Suppressor macrophage (primary cell): ENCODE results near the gene KLF1.
"Not testable (repeated sequence)": the region's sequence is repeated elsewhere in the genome, so short reads cannot be mapped to it uniquely, and the experiment has no call there.

ENCODE experiments used
- DNase-seq, 4 experiments: peaks; one replicate each; pipeline ENCODE4 v3.0.0-alpha.2; 2020 to 2022

Gene KLF1

DNA sequence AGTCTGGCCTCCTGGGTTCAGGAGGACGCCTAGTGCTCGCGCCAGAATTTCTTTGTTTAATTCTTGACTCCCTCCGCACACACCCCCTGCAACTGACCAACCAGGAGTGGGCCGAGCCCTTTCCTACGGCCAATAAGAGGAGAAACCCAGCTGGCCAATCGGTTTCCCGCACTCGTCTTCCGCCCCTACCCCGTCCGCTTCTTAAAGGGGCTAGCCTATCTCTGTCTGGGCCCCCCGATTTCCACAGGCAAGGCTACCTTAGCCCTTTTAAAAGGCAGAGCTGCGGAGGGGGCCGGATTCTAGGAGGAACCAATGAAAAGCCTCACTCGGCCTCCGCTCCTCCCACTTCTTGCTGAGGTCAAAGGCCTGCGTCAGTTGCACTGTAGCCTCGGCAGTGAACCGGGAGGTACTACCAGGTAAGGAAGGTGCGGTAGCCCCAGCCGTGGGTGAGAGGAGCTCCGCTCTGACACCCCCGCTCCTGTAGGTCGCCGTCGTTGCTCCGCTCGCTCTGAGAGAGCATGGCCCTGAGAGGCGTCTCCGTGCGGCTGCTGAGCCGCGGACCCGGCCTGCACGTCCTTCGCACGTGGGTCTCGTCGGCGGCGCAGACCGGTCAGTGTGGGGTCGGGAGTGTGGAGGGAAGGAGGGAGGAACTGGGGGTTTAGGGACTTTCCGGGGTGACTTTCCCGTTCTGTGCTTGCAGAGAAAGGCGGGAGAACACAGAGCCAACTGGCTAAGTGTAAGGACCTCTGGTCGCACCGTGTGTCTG lies 4.0 kb upstream of the KLF1 start, which contains the start of gene GCDH:
Gene GCDH, plus strand, starts transcription at position 374 of the 766 bp plus-strand sequence. Its CDS starts 145 bp downstream, at position 519.
- DNase-seq: peak; percentile 98 to 99 (median 99)

DNA sequence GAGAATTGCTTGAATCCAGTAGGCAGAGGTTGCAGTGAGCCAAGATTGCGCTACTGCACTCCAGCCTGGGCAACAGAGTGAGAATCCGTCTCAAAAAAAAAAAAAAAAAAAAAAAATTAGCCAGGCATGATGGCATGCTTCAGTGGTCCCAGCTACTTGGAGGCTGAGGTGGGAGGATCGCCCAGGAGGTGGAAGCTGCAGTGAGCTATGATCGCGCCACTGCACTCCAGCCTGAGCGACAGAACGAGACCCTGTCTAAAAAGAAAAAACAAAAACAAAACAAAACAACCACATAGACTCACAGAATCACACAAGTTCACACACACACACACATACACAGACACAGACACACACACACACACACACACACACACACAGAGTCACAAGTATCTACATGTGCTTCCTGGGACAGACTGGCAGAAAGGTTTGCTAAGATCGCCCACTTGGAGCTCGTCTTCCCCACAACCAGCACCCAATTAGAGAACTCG lies 3.3 kb upstream of the KLF1 start:
- DNase-seq: not testable (repeated sequence)

GRCh38 chr19:12888006-12888603 lies 1.1 kb upstream of the KLF1 start:
- no peak for DNase-seq

GRCh38 chr19:12886651-12886968 lies 391 bp downstream of the KLF1 start:
- DNase-seq: no peak

DNA sequence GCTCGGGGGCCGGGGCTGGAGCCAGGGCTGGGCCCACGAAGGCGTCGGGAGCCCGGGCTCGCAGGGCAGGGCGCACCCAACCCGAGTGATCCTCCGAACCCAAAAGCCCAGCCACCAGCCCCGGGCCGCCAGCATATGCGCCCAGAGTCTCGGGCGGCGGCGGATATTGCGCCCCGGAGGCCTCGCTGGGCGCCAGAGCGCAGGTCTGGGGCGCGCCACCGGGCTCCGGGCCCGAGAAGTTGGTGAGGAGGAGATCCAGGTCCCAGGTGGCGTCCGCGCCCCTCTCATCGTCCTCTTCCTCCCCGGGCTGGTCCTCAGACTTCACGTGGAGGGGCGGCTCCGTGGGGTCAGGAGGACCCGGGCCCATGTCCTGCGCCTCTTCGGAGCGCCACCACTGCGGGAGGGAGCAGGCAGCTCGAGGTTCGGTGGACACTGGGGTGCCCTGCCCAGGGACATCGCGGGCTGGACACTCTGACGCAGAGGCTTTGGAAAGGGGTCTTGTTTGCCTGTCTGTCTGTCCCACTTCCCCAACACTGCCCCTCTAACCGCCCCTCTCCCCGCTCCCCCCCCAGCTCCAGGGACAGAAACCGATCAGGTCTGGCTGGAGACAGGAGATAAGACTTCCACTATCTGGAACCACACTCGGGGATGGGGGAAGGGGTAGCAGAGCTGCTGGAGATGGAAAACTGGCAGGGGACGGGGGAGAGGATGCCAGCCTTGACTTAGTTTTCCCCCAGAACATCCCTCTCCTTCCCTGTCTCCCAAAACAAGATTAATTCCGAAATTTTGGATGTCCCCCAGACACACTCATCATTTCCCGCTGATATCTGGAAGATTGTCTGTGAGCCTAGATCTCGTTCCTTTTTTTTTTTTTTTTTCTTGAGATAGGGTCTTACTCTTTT lies 1.0 kb downstream of the KLF1 start:
- DNase-seq: no peak

DNA sequence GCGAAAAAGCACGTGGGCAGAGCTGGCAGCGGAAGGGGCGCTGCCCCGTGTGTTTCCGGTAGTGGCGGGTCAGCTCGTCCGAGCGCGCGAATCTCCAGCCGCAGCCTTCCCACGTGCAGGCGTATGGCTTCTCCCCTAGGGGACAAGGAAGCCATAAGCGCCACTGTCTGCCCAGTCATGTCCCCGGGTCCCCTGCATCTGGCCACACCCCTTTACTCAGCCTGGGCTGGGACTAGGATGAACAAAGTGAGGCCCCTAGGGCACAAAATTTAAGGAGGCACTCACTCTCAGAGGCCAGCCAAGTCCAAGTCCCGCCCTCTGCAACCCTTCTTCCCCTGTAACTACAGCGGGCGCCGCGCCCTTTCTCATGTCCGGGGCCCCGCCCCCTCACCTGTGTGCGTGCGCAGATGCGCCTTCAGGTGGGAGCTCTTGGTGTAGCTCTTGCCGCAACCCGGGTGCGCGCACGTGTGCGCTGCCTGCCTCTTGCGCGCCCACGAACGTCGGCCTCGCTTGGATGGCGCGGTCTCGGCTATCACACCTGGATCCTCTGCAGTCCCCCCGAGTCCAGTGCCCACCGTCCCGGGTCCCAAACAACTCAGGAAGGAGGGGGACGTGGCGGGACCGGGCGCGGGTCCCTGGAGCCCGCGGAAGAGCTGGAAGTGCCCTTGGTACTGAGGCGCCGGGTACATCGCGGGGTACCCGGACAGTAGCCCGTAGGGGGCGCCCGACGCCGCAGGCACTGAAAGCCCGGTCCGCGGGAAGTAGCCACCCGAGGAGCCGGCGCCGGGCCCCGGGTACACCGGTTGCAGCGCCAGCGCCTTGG lies 1.9 kb downstream of the KLF1 start:
- DNase-seq: peak; percentile 79 to 95 (median 88)

- no peak for DNase-seq
Measured at GRCh38 chr19:12884627-12884925, 2.4 kb downstream of the KLF1 start.

GRCh38 chr19:12884202-12884601 lies 2.8 kb downstream of the KLF1 start:
- no peak for DNase-seq

GRCh38 chr19:12882589-12882988 lies 4.4 kb downstream of the KLF1 start:
- no peak for DNase-seq

GRCh38 chr19:12881172-12881808 lies 5.7 kb downstream of the KLF1 start, which contains the start of gene DNASE2:
Gene DNASE2 (minus strand): TSS chr19:12881449. CDS start chr19:12881375, 74 bp downstream.
- peak; percentile 97 to 99 (median 98) for DNase-seq

DNA sequence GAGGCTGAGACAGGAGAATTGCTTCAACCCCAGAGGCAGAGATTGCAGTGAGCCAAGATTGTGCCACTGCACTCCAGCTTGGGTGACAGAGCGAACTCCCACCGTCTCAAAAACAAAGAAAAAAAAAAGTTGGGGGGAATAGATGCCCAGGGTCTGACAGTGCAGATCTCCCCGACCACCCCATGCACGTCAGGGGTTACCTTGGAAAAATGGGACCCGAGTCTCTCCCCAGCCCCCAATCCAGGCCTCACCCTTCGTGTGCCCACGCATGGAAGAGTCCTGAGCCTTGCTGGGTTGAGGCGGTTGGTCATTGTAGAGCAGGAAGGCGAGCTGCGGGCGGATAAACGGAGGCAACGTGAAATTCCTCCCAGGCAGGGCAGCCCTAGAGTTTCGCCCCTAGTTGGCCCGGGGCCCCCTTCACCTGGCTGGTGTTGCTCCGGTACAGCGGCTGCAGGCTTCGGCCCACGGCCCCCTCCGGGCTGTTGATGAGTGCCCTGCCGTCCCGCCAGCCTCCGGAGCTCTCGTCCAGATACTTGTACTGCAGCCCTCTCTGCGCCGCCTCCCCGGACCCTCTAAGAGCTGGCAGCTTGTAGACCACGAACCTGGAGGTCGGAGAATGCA lies 6.3 kb downstream of the KLF1 start:
- peak in 3 of 4 experiments; percentile 28 to 58 (median 46) for DNase-seq

GRCh38 chr19:12875086-12875485 lies 11.9 kb downstream of the KLF1 start:
- DNase-seq: no peak

- DNase-seq: no peak
Measured at GRCh38 chr19:12873891-12874745, 12.9 kb downstream of the KLF1 start.

DNA sequence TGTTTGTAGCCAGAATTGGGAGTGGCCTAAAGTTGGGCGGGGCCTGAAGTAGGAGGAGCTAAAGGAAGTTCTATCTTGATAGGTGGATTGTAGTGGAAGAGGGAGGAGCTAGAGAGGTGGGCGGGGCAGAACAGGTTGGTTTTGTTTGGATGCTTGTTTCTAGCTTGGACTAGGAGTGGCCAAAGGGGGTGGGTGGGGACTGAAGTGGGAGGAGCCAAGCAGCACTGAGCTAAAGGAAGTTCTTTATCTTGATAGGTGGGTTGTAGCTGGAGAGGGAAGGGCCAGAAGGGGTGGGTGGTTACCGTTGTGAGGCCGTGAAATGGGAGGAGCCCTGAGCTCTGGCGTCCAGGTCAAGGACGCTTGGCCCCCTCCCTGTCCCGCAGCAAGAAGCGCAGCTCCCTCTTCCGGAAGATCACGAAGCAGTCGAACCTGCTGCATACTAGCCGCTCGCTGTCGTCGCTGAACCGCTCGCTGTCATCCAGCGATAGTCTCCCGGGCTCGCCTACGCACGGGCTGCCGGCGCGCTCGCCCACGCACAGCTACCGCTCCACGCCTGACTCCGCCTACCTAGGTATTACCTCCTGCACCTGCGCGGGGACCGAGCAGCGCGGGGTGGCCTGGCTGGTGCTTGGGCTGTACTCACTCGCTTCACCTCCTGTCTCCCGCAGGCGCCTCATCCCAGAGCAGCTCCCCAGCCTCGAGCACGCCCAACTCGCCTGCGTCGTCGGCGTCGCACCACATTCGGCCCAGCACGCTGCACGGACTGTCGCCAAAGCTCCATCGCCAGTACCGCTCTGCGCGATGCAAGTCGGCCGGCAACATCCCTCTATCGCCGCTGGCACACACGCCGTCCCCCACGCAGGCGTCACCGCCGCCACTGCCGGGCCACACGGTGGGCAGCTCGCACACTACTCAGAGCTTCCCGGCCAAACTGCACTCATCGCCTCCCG lies 13.8 kb downstream of the KLF1 start:
- peak; percentile 35 to 58 (median 44) for DNase-seq

- no peak for DNase-seq
Measured at GRCh38 chr19:12872255-12872654, 14.7 kb downstream of the KLF1 start.

- no peak for DNase-seq
Measured at GRCh38 chr19:12871681-12872080, 15.3 kb downstream of the KLF1 start.

DNA sequence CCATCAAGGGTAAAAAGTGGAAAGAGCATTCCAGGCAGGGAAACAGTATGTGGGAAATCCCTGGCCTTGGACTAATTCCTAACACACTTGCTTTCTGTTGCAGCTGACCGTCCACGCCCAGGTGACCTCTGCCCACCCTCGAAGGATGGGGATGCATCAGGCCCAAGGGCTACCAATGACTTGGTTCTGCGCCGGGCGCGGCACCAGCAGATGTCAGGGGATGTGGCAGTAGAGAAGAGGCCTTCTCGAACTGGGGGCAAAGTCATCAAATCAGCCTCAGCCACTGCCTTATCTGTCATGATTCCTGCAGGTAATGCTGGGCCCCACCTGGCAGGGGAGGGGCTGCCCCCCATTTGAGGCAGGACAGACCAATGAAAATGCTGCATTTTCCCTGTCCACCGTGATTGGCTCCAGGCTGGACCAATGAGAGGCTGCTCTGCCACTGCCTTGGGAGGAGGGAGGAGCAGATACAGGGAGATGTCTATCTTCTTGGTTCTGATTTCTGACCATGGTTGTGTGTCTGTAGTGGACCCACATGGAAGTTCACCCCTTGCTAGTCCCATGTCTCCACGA lies 18.4 kb downstream of the KLF1 start:
- no peak for DNase-seq
